GM23248 (cell line): ENCODE data around the gene MUC21. TPM values are rescaled to one million over a fixed set of nuclear protein-coding genes. Genes with fewer than 3 reads are reported as not detected.
A peak's percentile ranks its signal among the peaks of the same experiment; 100 is the strongest.

Source experiments
- DNase-seq: peaks from one replicate; pipeline ENCODE4 v3.0.0-alpha.2; 2015
- H2AFZ ChIP-seq: fragments of 200-600 bp; sonication (generic); 2 replicates; pipeline ENCODE4 v1.6.1; 2016; ENCODE audit warnings: antibody characterized with exemption
- H3F3A ChIP-seq: fragments of 200-600 bp; sonication (generic); 2 replicates; pipeline ENCODE4 v1.6.1; 2016; ENCODE audit warnings: mild to moderate bottlenecking, antibody characterized with exemption, mixed run types; ENCODE audit not compliant: insufficient read depth
- H3K27ac ChIP-seq: fragments of 200-600 bp; sonication (generic); 2 replicates; pipeline ENCODE4 v1.5.1; 2016; ENCODE audit warnings: mild to moderate bottlenecking
- H3K27me3 ChIP-seq: fragments of 200-600 bp; sonication (generic); replicated peaks from 2 replicates; pipeline ENCODE4 v1.6.1; 2016; ENCODE audit warnings: mild to moderate bottlenecking; ENCODE audit not compliant: insufficient read depth
- H3K36me3 ChIP-seq: fragments of 200-600 bp; sonication (generic); 2 replicates; pipeline ENCODE4 v1.6.1; 2016; ENCODE audit warnings: low read depth, mild to moderate bottlenecking
- H3K4me1 ChIP-seq: fragments of 200-600 bp; sonication (generic); 2 replicates; pipeline ENCODE4 v1.6.1; 2016; ENCODE audit warnings: mild to moderate bottlenecking; ENCODE audit not compliant: insufficient read depth
- H3K4me2 ChIP-seq: fragments of 200-600 bp; sonication (generic); one replicate; pipeline ENCODE4 v1.6.1; 2016; ENCODE audit warnings: mild to moderate bottlenecking; ENCODE audit not compliant: unreplicated experiment
- H3K4me3 ChIP-seq: fragments of 200-600 bp; sonication (generic); 2 replicates; pipeline ENCODE4 v1.5.1; 2016; ENCODE audit warnings: mild to moderate bottlenecking
- H3K79me2 ChIP-seq: fragments of 200-600 bp; sonication (generic); 2 replicates; pipeline ENCODE4 v1.6.1; 2016; ENCODE audit warnings: mild to moderate bottlenecking; ENCODE audit not compliant: insufficient read depth
- H3K9ac ChIP-seq: fragments of 200-600 bp; sonication (generic); 2 replicates; pipeline ENCODE4 v1.6.1; 2016; ENCODE audit warnings: mild to moderate bottlenecking
- H3K9me2 ChIP-seq: fragments of 200-600 bp; sonication (generic); 2 replicates; pipeline ENCODE4 v1.6.1; 2016; ENCODE audit warnings: mixed run types, mild to moderate bottlenecking, moderate library complexity; ENCODE audit not compliant: insufficient read depth
- H3K9me3 ChIP-seq: fragments of 200-600 bp; sonication (generic); one replicate; pipeline ENCODE4 v1.6.1; 2017; ENCODE audit warnings: low read depth
- H4K20me1 ChIP-seq: fragments of 200-600 bp; sonication (generic); 2 replicates; pipeline ENCODE4 v1.6.0; 2016; ENCODE audit not compliant: insufficient read depth
- EZH2 ChIP-seq: fragments of 200-600 bp; sonication (generic); IDR thresholded peaks from 2 replicates; pipeline ENCODE4 v1.6.1; 2018; ENCODE audit warnings: antibody characterized with exemption, mild to moderate bottlenecking; ENCODE audit not compliant: insufficient read depth, poor library complexity, severe bottlenecking
- EZH2phosphoT487 ChIP-seq: fragments of 200-600 bp; sonication (generic); IDR thresholded peaks from 2 replicates; pipeline ENCODE4 v1.6.1; 2018; ENCODE audit warnings: antibody characterized with exemption, moderate library complexity, mild to moderate bottlenecking, low read depth; ENCODE audit not compliant: insufficient read depth
- WGBS, 2 experiments: methylation state at CpG; one replicate each; pipeline ENCODE4 v1.1.6; 2015 to 2017; ENCODE audit warnings: low lambda C conversion rate in 2 of 2, low coverage in 1 of 2; ENCODE audit errors: missing lambda C conversion rate in 2 of 2; 5-methylcytosine and 5-hydroxymethylcytosine counted together
- in situ Hi-C: fragments of 300-500 bp; cut with MboI; formaldehyde crosslinking; loops from 2 replicates; pipeline ENCODE4 v1.15.0; 2020
- polyA plus RNA-seq: library from polyadenylated mRNA; unstranded; fragments of >200 nt; fragmentation: Nextera tagmentation; extraction: Ambion mirVana; gene quantifications from 2 replicates; pipeline ENCODE4 v1.2.1, GENCODE V29; 2016
- total RNA-seq: library from RNA; depleted of rRNA; stranded (reverse); fragments of >200 nt; shearing (Covaris generic); gene quantifications from 2 replicates; pipeline ENCODE4 v1.2.3, GENCODE V29; 2014; rRNA removed

The MUC21 gene
- total RNA-seq (not detected in 2 replicates), polyA plus RNA-seq (not detected in 2 replicates)

DNA sequence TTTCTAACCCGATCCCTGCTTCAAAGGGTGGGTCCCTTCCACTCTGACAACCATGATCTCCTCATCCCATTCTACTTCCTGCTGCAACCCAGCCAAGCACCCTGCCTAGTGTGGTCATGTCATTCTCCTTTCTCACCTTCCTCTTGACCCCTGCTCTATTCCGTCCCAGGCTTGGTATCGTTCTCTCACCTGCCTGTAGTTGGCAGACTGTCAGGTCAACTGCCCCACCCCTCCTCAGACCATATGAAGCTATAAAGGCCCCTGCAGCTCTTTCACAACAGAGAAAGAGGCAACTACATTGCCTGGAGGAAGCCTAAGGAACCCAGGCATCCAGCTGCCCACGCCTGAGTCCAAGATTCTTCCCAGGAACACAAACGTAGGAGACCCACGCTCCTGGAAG lies at the start of gene MUC21:
Gene MUC21 (plus strand): TSS at position 280 of the 400 bp plus-strand sequence. CDS start 241 bp downstream, outside the sequence.
- Histone ChIP-seq H3K9ac (no peak within 1 kb of the TSS), H4K20me1 (no peaks in the 10 kb centered on the region), H3K9me2 (no peaks in the 10 kb centered on the region), H3K9me3 (no peaks in the 10 kb centered on the region), H3F3A (peaks cover 4% of the 10 kb centered on the region; the same call in 1 of the 2 replicates), H3K36me3 (no peaks in the 10 kb centered on the region), H3K27me3 (peaks cover 9% of the 10 kb centered on the region), H3K4me1 (0 out of 2 replicates have a peak, but pooled peaks cover 5% of the 10 kb centered on the region), H3K79me2 (no peaks in the 10 kb centered on the region), H3K4me3 (no peak within 1 kb of the TSS), H3K4me2 (peak within 1 kb of the TSS; percentile 73), H2AFZ (no peak within 1 kb of the TSS), H3K27ac (no peak within 1 kb of the TSS)
- WGBS, 2 experiments: 70 to 73% methylated on average over 6 of the region's 6 CpGs
- DNase-seq: no peak
- TF ChIP-seq EZH2phosphoT487: no peak
- in situ Hi-C loops: no loop called here

DNA sequence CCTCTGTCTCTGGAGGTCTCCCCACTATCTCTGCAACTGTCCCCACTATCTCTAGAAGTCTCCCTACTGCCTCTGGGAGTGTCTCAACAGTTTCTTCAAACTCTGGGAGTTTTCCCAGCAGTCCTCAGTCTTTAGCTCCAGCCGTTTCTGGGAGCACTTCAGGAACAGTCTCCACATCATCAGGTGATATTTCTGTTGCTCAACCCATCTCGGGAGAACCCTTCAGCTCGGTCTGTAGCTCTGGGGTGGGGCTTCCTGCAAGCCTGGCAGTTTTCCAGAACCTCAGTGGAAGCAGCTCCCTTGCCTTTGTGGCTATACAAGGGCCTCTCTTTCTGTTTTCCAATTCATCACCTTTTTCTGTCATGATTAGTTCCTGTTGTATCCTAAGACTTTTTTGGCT lies 48.5 kb upstream of the MUC21 start:
- TF ChIP-seq EZH2phosphoT487 (no peak), EZH2 (no peak)
- 15 to 16% methylated on average over 3 of the region's 3 CpGs for WGBS, 2 experiments
- H3F3A ChIP-seq: no peaks in the 10 kb centered on the region
- no peak overlapping the region for H3K4me3 ChIP-seq
- no peaks in the 10 kb centered on the region for H3K9me2 ChIP-seq
- H3K79me2 ChIP-seq: no peaks in the 10 kb centered on the region
- H3K4me1 ChIP-seq: no peaks in the 10 kb centered on the region
- no peak overlapping the region for H2AFZ ChIP-seq
- H3K9me3 ChIP-seq: no peaks in the 10 kb centered on the region
- H3K36me3 ChIP-seq: no peaks in the 10 kb centered on the region
- DNase-seq: no peak
- no peaks in the 10 kb centered on the region for H4K20me1 ChIP-seq
- H3K27me3 ChIP-seq: peaks cover 7% of the 10 kb centered on the region; the same call in 1 of the 2 replicates
- H3K4me2 ChIP-seq: no peak overlapping the region
- H3K27ac ChIP-seq: no peak overlapping the region
- in situ Hi-C loops: no loop called here
- H3K9ac ChIP-seq: no peak overlapping the region

DNA sequence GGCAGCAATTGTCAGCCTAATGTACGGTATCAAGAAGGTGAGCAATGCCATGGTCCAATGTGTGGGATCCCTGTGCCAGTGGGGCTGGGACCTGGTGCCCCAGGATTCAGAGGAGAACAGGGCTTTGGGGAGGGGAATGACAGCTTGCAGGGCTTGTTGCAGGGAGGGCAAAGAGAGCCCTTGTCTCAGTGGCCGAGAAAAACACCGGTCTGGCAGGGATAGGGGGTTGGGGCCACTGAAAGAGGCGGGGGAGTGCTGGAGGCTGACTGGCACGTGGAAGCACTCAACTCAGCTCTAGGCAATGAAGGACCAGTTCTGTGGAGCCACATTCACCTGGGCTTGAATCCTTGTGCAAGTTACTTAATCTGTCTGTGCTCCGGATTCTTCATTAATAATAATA lies 46.3 kb upstream of the MUC21 start:
- Histone ChIP-seq H3K27me3 (peaks cover 15% of the 10 kb centered on the region; the same call in 1 of the 2 replicates), H3K9me3 (no peaks in the 10 kb centered on the region), H3K4me3 (no peak overlapping the region), H2AFZ (no peak overlapping the region), H3K27ac (no peak overlapping the region), H3K79me2 (no peaks in the 10 kb centered on the region), H3K4me2 (no peak overlapping the region), H4K20me1 (no peaks in the 10 kb centered on the region), H3K4me1 (no peaks in the 10 kb centered on the region), H3K9me2 (no peaks in the 10 kb centered on the region), H3K9ac (no peak overlapping the region), H3F3A (no peaks in the 10 kb centered on the region), H3K36me3 (no peaks in the 10 kb centered on the region)
- in situ Hi-C loops: no loop called here
- no peak for DNase-seq
- no peak for TF ChIP-seq EZH2
- TF ChIP-seq EZH2phosphoT487: no peak
- WGBS, 2 experiments: 48 to 50% methylated on average over 6 of the region's 6 CpGs

GRCh38 chr6:30938730-30939129 lies 44.8 kb upstream of the MUC21 start:
- H3K27ac ChIP-seq: no peak overlapping the region
- WGBS, 2 experiments: 69 to 81% methylated on average over 4 of the region's 4 CpGs
- H2AFZ ChIP-seq: no peak overlapping the region
- H3K4me1 ChIP-seq: no peaks in the 10 kb centered on the region; the same call in 1 of the 2 replicates
- no peak overlapping the region for H3K9ac ChIP-seq
- TF ChIP-seq EZH2: no peak
- TF ChIP-seq EZH2phosphoT487: no peak
- H3K9me2 ChIP-seq: no peaks in the 10 kb centered on the region
- H3K4me2 ChIP-seq: no peak overlapping the region
- H3F3A ChIP-seq: no peaks in the 10 kb centered on the region
- DNase-seq: no peak
- no peaks in the 10 kb centered on the region for H3K9me3 ChIP-seq
- no peaks in the 10 kb centered on the region for H4K20me1 ChIP-seq
- H3K27me3 ChIP-seq: peaks cover 15% of the 10 kb centered on the region; the same call in 1 of the 2 replicates
- H3K79me2 ChIP-seq: no peaks in the 10 kb centered on the region
- in situ Hi-C loops: no loop called here
- H3K4me3 ChIP-seq: no peak overlapping the region
- H3K36me3 ChIP-seq: no peaks in the 10 kb centered on the region

DNA sequence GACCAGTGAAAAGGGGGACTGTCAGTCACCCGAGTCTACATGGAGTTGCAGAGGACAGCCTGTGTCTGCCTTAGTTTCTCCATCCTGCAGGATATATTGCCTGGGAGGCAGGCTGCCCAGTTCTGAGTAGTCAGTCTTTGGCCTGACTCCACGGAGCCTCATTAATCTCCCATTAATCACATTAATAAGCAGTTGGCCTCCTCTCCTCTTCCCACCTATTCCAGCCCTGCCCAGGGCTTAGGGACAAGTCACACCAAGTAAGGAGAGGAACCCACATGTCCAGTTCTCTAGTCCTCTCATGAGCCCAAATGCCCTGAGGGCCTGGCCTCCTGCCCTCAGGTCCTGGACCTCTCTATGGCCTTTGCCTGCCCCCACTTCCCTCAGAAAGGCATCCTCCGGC lies 44.0 kb upstream of the MUC21 start:
- no peaks in the 10 kb centered on the region for H3K79me2 ChIP-seq
- no peaks in the 10 kb centered on the region; the same call in 1 of the 2 replicates for H3K4me1 ChIP-seq
- H3K4me2 ChIP-seq: no peak overlapping the region
- no peaks in the 10 kb centered on the region for H3F3A ChIP-seq
- TF ChIP-seq EZH2: no peak
- no peak for TF ChIP-seq EZH2phosphoT487
- no peaks in the 10 kb centered on the region for H3K9me2 ChIP-seq
- H3K27ac ChIP-seq: no peak overlapping the region
- 28 to 29% methylated on average over 3 of the region's 3 CpGs for WGBS, 2 experiments
- H3K9me3 ChIP-seq: no peaks in the 10 kb centered on the region
- H3K36me3 ChIP-seq: no peaks in the 10 kb centered on the region
- peaks cover 15% of the 10 kb centered on the region for H3K27me3 ChIP-seq
- H2AFZ ChIP-seq: no peak overlapping the region
- H3K9ac ChIP-seq: no peak overlapping the region
- no peaks in the 10 kb centered on the region for H4K20me1 ChIP-seq
- peak; percentile 46 for DNase-seq
- H3K4me3 ChIP-seq: no peak overlapping the region
- in situ Hi-C loops: no loop called here
